ENCODE data around the gene HS1BP3. TPM values are rescaled to one million over a fixed set of nuclear protein-coding genes. Genes with fewer than 3 reads are reported as not detected.
A peak's percentile ranks its signal among the peaks of the same experiment; 100 is the strongest.

The HS1BP3 gene
- total RNA-seq, 1 donor from 2014 or later, result 12.4 TPM

DNA sequence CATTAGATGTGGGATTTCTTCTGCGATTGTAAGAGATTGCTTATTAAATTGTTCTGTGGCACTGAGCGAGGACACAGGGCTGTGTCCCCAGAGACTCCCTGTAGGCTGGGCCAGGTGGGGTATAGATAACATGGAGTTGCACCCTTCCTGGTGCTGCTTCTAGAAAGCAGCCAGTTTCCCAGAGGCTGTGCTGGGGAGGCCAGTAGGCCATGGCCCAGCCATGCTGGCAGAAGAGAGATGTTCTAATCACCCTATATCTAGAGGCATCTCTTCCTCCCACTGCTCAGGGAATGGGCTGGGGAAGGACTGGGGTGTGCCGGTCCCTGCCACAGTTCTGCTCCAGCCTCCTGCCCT lies 66.9 kb downstream of the HS1BP3 start:
- peak; percentile 31 for ATAC-seq

- no peak for ATAC-seq
These were observed 67.4 kb downstream of the HS1BP3 start for GRCh38 chr2:20583425-20583881.

- ATAC-seq, result no peak
These were observed 68.2 kb downstream of the HS1BP3 start for GRCh38 chr2:20582600-20583221.

DNA sequence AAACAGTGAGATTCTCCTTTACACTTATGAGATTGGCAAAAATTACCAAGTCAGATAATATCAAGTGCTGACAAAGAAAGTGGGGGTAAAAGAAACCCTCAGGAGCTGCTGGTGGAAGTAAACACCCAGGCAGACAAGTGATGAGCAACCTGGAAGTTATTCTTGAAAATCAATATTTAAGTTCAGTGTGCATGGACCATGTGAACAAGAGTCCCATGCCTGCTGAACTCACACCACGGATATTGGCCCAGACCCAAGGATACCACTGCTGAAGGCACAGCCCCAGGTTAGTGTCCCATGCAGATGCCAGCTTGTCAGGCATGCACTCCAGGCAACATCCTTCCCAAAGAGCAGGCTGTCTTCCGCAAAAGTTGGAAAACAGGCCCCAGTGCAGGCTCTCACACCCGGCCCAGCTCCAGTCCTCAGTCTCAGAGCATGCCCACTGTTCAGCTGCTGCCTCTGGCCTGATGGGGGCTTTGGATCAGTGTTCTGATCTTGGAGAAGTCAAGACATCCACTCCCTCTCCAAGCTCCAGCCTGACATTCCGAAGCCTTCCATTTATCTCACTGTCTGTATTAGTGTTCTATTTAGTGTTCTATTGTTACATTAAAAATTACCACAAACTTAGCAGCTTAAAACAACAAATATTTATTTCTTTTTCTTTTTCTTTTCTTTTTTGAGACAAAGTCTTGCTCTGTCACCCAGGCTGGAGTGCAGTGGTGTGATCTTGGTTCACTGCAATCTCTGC lies 70.0 kb downstream of the HS1BP3 start:
- ATAC-seq, result no peak

- ATAC-seq, result no peak
These were observed 71.0 kb downstream of the HS1BP3 start for GRCh38 chr2:20579866-20580265.

DNA sequence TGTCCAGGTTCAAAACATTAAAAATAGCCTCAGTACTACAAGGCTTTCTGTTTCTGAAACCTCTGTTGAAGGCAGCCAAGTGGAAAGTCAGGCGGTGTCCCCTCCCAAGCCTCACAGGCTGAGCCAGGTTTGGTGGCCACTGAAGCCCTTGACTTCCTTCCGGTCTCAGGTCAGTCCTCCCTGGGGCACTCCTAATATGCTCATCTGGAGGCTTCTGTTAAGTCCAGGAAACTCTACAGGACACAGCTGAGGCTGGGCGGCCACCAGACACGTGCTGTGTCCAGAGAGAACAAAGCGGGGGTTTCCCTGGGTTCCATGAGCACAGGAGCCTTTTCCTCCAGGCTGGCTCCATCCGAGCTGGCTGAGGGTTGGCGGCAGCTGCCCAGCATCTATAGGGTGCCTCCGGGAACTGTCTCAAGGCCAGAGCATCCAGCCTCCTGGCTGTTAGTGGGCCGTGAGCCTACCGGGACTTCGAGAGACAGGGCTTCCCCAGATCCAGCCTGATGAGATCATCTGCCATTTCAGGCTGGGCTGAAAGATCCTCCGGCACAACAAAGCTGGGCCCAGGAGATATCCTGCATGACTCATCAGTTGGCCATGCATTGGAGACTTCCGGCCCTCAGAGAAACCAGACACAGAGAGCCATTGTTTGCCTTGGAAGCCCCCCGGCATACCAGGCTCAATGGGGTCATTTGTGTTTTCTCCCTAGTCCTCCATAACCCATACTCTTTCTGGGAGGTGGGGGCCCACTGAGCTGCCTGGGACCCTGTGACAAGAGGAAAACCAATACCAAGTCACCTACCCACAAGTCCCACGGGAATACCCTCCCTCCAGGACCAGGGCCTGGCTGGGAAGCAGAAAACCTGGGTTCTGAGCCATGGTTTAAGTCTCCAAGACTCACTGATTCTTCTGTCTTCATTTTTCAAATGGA lies 71.7 kb downstream of the HS1BP3 start:
- peak; percentile 78 for ATAC-seq

- ATAC-seq, result no peak
These were observed 72.5 kb downstream of the HS1BP3 start for GRCh38 chr2:20578266-20578894.

- peak; percentile 48 for ATAC-seq
These were observed 73.2 kb downstream of the HS1BP3 start for GRCh38 chr2:20577495-20578235.

DNA sequence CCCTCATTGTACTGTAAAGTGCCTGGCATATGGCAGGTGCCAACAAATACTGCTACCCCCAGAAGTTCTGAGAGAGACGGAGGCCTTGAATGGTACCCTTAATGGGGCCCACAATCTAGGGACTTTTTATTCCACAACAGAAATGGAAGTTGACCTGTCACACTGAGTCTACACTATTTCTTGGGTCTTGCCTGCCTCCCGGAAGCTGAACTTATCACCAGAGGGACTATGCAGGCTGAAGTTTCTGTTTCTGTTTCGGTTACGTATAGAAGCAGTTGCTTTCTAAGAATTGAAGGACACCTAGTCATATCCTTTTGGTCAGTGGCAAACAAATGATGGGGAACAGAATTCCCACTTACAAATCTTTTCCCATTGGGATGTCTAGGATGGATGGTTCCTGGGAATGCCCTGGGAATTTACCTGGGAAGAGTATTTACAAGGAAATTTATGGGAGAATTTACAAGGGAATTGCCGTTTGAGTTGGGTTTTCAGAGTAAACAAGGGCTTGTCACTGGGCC lies 74.2 kb downstream of the HS1BP3 start:
- ATAC-seq, result no peak

GRCh38 chr2:20575935-20576597 lies 74.8 kb downstream of the HS1BP3 start:
- no peak for ATAC-seq

DNA sequence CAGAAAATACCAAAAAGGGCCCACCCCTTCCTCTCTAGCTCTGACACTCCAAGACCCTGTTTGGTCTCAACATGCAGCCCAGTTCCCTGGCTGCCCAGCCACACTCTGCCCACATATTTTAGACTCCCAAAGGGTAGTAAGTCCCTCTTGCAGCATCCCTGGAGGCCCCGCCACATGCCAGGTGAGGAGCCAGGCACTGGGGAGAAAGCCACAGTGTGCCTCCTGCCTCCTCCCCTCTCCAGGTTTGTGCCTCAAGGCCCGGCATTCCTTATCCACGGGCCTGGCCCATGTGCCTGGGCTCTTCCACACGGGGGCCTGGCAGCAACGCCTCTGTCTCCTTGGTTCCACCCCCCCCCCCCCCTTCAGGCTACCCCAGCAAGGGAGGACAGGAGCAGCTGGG lies 75.5 kb downstream of the HS1BP3 start:
- no peak for ATAC-seq

GRCh38 chr2:20574930-20575329 lies 76.0 kb downstream of the HS1BP3 start:
- ATAC-seq, result no peak

- ATAC-seq, result no peak
These were observed 76.4 kb downstream of the HS1BP3 start for GRCh38 chr2:20574423-20574911.

DNA sequence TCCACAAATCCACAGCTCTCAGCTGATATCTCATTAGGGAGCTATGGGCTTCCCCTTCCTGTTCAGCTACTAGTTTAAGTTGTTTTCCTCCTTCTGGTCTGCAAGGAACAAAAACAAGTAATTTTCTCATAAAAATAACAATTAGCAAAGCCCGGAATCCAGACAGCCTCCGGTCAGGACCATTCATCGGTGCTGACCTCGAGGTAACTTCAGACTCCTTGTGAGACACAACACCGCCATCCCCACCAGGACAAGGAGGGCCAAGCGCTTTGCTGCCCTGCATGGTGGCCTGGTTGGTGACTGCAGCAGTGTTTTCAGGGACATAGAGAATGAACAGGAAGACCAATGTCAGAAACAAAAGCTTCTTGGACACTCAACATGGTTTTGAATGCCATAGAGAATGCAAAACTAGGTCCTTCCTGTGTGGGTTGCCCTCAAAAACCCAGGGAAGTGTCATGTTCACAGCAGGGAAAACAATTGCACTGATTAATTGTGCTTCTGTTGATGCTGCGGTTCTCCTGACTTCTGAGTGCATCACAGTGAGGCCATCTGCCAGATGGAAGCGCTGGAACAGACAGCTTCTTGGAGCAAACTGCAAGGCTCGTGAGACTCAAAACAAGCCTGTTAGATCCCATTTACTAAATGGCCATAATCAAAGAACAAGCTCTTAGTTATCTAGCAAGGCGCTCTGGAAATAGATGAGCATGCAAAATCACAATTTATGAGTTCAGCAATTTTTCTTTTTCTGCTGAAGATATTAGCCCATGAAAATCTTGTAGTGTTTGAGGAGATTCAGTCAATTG lies 77.1 kb downstream of the HS1BP3 start:
- ATAC-seq, result no peak

GRCh38 chr2:20572221-20572620 lies 78.7 kb downstream of the HS1BP3 start:
- ATAC-seq, result no peak

DNA sequence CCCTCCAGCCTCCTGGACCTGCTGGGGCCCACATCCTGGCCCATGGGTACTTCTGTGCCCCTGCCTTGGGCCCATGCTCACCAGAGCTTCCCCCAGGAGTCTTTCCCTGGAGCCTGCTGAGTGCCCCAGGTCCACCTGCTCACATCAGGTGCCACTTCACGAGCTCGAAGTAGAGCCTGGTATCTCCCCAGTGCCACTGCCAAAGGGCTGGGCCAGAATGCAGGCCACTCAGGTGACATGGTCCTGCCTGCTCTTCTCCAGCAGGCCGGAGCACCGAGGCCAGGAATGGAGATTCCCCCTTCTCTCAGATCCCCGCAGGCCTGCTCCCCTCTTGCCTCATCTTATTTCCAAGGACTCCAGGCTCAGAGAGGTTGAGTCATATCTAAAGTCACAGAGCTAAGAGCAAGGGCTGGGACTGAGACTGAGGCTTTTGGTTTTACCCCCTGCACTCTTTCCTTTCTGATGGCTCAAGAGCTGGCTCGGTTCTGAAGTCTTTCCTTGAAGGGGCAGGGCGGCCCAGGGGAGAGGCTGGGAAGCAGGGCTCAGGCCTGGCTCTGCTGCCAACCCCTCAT lies 79.2 kb downstream of the HS1BP3 start:
- no peak for ATAC-seq

DNA sequence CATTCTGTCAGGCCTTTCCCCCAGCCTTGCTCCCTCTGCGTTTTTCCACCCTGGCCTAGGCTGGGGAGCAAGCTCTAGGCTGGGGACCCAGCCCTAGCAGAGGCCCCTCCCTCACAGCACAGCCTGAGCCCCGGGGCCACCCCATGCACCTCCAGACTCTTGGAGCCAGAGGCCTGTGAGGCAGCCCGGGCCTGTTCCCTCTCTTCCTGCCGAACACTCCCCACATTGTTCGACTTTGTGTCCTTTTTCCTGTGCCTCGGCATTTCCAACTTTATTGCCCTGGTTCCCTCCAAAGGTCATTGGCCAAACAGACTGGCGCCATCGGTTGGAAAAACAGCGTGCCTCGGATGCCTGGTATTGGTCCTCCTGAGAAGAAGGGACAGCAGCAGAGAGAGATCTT lies 79.7 kb downstream of the HS1BP3 start:
- ATAC-seq, result no peak

GRCh38 chr2:20570249-20570648 lies 80.6 kb downstream of the HS1BP3 start:
- ATAC-seq, result no peak

GRCh38 chr2:20569464-20570223 lies 81.3 kb downstream of the HS1BP3 start:
- no peak for ATAC-seq
